HG03520 (cell line): ENCODE measurements around the gene POU2F3.

Experiments
- ATAC-seq: cut with Tn5 transposase; IDR thresholded peaks from one replicate; pipeline ENCODE4 v1.9.1; 2021; ENCODE audit warnings: mild to moderate bottlenecking, moderate library complexity; ENCODE audit not compliant: unreplicated experiment

POU2F3 gene

GRCh38 chr11:120239713-120240640 lies at the start of gene POU2F3:
Gene POU2F3 (plus strand): TSS chr11:120240140. CDS start chr11:120240344, 204 bp downstream.
- no peak for ATAC-seq

GRCh38 chr11:120191058-120191457 lies 48.9 kb upstream of the POU2F3 start:
- ATAC-seq: no peak

DNA sequence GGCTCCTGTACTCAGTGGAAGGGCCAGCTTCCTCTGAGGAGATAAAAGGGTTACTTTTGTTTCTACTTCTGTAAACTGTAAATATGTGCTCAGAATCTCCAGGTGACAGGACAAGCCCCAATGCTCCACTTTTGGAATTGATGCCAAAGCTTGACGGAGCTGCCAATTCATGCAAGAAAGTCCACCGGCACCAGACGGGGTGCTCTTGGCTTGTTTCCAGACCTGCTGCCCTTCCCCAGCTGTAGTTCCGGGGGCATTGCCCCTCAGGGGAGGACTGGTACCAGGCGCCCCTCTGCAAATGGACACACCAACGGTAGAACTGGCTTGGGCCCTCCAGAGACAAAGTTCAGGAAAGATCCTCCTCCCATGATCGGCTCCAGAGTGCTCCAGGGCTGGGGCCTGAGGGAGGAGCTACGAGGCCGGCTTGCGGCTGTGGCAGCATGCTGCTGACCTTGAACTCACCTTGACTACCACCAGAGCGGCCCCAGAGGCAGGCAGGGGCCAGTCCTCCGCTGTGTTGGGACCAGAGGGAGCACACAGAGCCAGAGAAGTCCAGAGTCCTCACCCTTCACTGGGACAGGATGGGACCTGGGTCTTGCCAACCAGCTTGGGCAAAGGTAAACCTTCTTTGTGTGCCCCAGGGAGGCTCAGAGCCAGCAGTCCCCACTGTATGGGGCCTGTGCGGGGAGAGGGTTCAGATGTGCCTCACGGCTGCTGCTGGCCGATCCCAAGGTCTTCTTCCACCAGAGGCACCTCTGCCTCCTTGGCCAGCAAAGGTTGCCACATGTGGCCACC lies 46.9 kb upstream of the POU2F3 start:
- no peak for ATAC-seq

DNA sequence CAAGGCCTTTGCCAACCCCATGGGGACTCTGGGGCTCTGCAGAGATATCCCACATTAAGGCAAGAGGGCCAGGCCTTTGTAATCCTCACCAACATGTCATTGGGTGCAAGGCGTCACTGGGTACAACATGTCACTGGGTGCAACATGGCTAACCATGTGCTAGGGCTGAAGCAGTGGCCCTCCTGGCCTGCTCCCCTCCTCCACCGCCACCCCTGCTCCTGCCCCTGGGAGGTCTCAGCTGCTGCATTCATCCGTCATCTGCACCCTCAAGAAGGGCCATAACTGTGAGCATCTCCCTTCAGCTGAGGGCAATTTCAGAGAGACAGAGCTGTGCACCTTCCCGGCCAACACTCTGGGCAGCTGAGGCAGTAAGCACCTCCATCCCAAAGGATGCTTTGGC lies 45.8 kb upstream of the POU2F3 start:
- no peak for ATAC-seq

GRCh38 chr11:120195601-120196320 lies 44.2 kb upstream of the POU2F3 start:
- ATAC-seq: no peak

- ATAC-seq: no peak
These were observed 43.1 kb upstream of the POU2F3 start for GRCh38 chr11:120196826-120197225.

DNA sequence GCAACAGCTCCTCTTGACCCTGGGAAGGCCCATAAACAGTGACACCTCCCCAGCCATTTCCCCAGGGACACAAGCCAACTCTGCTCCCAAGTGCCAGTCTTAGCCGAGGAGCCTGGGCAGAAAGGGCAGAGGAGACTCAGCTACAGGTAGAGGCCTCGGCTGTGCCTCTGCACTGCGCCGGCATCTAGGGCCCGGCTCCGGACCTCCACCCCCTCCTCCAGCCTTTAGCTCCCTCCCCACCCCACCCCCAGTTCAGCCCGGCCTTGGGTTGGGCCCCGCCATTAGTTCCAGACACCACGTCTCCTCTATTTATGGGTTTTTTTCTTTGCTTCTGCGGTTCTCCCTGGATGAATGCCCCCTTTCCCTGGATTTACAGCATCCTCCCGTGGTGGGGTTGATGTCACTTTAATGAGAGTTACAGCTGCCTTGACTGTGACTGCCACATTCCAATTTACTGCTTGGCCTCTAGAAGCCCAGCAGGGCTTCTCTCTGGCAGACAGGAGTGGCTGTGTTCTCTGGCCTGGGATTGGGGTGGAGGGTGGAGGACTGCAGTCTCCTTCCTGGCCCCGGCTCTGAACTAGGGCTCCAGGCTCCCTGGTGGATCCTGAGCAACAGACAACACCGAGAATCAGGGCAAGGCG lies 42.6 kb upstream of the POU2F3 start:
- ATAC-seq: no peak

DNA sequence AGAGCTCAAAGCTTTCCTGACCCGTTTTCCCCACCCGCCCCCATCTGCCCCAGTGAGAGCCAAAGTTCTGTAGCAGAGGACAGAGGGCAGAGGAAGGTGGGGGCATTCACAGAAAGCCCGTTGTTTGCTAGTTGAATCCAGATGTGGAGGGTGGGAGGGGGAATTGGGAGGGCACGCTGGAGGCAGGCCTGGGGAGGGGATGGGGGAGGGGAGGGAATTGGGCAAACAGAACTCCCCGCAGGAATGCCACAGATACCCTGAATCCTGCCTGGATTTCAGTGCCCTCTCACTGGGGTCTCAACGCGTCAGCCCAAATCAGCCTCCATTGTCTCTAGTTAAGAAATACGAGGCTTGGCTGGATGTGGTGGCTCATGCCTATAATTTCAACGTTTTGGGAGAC lies 42.0 kb upstream of the POU2F3 start:
- ATAC-seq: no peak

- no peak for ATAC-seq
These were observed 41.5 kb upstream of the POU2F3 start for GRCh38 chr11:120198403-120198786.

- ATAC-seq: no peak
These were observed 41.0 kb upstream of the POU2F3 start for GRCh38 chr11:120198787-120199469.

DNA sequence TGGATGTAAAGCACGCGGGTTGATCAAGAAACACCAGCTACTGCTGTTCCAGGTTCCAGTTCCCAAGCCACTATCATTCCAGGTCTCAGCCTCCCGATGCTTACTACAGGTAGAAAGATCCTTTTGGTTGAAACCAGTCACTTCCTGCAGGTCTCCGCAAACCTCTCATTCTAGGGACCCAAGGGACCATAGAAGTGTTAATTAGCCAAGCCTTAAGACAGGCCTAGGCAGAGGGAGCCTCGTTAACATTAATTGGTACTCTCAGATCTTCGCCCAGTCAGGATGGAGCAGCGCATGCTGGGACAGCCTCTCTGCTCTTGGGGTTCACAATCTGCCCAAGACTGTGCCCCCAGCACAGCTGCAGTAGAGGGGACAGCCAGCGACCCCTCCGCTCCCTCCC lies 40.3 kb upstream of the POU2F3 start:
- no peak for ATAC-seq

DNA sequence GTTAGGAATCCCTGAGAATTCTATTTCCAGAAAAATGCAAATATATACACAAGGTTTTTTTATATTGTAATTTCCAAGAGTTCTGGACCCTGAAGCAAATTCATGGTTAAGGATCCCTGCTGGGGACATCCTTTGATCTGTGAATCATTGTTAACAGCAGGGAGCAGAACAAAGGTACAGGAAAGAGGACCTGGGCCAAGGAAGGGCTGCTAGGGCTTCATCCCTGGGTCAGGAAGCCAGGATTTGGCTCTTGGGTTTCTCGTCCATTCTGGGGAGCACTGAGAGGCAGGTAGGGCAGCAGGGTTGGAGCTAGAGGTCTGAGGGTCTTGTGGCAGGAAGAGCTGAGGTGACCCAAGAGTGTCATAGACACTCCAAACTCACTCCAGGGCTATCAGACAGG lies 39.3 kb upstream of the POU2F3 start:
- ATAC-seq: no peak

GRCh38 chr11:120201653-120202052 lies 38.3 kb upstream of the POU2F3 start:
- ATAC-seq: no peak

DNA sequence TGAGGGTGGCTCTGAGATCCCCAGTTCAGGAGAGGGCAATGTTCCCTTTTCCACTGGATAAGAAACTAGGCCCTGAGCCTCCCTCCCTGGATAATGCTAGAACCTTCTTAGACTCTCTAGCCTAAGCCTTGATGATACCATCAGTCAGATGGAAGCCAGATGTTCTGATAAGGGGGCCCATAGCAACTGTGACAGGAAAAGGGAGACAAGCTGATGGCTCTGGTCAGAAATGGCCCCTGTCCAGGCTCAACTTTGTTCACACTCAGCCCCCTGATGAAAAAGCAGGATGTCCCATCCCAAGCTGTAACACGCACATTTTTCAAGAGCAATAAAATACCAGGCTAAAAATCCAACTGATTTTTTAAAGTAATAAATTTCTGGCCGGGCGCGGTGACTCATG lies 36.3 kb upstream of the POU2F3 start:
- ATAC-seq: no peak

GRCh38 chr11:120205596-120206161 lies 34.3 kb upstream of the POU2F3 start:
- ATAC-seq: no peak

DNA sequence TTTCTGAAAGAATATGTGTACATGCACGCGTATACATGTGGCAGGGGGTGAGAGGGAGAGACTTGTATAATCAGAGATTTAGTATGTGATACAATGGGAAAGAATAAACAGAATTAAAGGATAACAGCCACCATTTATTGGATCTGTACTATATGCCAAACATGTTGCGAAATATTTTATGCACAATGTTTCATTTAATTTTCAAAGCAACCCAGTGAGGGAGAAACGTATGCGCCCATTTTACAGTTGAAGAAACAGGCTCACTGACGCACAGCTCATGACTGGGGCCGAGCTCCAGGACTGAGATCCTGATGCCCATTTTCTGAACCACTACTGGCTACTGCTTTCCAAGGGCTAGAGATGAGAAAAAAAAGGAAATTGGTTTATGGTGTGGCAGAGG lies 32.4 kb upstream of the POU2F3 start:
- ATAC-seq: no peak

DNA sequence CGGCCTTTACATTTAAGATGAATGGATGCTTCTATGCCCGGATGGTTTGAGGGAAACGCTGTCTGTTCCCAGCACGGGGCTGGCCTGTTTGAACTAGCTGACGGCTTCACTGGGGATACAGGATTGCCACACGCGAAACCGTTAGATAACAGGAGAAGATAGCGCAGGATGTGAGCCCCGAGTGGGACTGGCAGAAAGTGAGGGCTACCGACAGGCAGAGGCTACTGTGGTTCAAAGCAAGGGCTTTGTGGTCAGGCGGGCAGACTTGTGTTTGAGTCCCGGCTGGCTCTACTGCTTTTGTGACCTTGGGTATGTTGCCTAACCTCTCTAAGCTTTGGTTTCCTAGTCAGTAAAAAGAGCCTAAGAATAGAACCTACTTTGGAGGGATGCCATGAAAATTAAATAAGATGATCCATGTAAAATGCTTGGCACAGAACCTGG lies 31.9 kb upstream of the POU2F3 start:
- ATAC-seq: no peak

GRCh38 chr11:120208777-120209176 lies 31.2 kb upstream of the POU2F3 start:
- ATAC-seq: no peak

DNA sequence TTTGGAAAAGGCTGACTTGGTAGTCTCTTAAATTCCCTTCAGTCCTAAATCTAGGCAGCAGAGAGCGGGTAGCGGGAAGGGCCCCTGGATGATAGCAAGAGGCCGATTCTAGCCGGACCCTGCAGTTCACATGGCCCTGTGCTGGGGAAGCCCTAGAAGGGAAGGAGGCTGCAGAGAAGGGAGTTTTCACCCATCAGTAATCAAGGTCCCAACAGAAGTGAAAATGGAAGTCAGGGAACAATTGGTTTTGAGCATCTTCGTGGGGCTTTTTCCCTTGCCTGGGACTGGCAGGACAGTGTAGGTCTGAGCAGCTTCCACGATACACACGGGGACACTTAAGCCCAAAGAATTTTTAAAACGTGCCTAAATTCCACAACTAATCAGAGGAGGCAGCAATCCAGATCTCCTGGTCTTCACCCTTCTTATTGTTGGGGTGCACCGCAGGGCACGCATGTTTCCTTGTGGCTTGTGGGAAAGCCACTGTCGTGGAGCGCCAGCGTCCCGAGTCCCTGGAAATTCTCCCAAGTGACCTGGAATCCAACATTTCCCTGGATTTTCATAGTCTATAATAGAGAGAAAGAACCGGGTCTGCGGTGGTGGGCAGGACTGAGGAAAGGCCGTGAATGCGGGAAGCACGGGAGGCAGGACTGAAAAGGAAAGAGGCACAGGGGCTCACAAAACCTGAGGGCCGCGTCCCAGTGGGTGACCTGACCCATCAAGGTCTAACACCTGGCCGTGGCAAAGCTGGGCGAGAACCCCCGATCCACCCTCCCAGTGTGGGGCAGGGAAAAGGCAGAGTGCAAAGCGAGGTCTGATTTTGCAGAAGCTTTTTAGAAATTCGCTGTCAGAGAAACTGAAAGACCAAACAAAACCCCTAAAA lies 30.0 kb upstream of the POU2F3 start:
- no peak for ATAC-seq
